ENCODE results near the gene TAS2R60. TPM values are rescaled to one million over a fixed set of nuclear protein-coding genes. Genes with fewer than 3 reads are reported as not detected.

Gene TAS2R60
- total RNA-seq, 1 donor from 2014 or later, result 0.35 TPM

GRCh38 chr7:143437578-143437977, 5.7 kb upstream of the TAS2R60 start:
- no peak for DNase-seq (ENCODE audit: low spot score)

- no peak for DNase-seq (ENCODE audit: low spot score)
Measured at GRCh38 chr7:143439866-143440265, 3.4 kb upstream of the TAS2R60 start.

- no peak for DNase-seq (ENCODE audit: low spot score)
Measured at GRCh38 chr7:143444063-143444782, 970 bp downstream of the TAS2R60 start.

- no peak for DNase-seq (ENCODE audit: low spot score)
Measured at GRCh38 chr7:143444785-143445184, 1.5 kb downstream of the TAS2R60 start.

GRCh38 chr7:143447466-143447865, 4.2 kb downstream of the TAS2R60 start:
- DNase-seq (ENCODE audit: low spot score), result no peak

GRCh38 chr7:143448429-143448828, 5.2 kb downstream of the TAS2R60 start:
- DNase-seq (ENCODE audit: low spot score), result no peak

- DNase-seq (ENCODE audit: low spot score), result no peak
Measured at GRCh38 chr7:143449793-143450192, 6.5 kb downstream of the TAS2R60 start.

GRCh38 chr7:143451122-143451521, 7.9 kb downstream of the TAS2R60 start:
- DNase-seq (ENCODE audit: low spot score), result no peak

GRCh38 chr7:143451746-143452145, 8.5 kb downstream of the TAS2R60 start:
- no peak for DNase-seq (ENCODE audit: low spot score)

- DNase-seq (ENCODE audit: low spot score), result no peak
Measured at GRCh38 chr7:143452495-143452894, 9.2 kb downstream of the TAS2R60 start.

GRCh38 chr7:143454091-143454680, 10.9 kb downstream of the TAS2R60 start:
- DNase-seq (ENCODE audit: low spot score), result no peak

- no peak for DNase-seq (ENCODE audit: low spot score)
Measured at GRCh38 chr7:143455491-143455890, 12.2 kb downstream of the TAS2R60 start.

- no peak for DNase-seq (ENCODE audit: low spot score)
Measured at GRCh38 chr7:143455942-143456341, 12.7 kb downstream of the TAS2R60 start.

GRCh38 chr7:143456992-143457793, 13.9 kb downstream of the TAS2R60 start:
- DNase-seq (ENCODE audit: low spot score), result no peak

GRCh38 chr7:143458263-143458662, 15.0 kb downstream of the TAS2R60 start:
- no peak for DNase-seq (ENCODE audit: low spot score)

- no peak for DNase-seq (ENCODE audit: low spot score)
Measured at GRCh38 chr7:143458681-143459080, 15.4 kb downstream of the TAS2R60 start.

- DNase-seq (ENCODE audit: low spot score), result no peak
Measured at GRCh38 chr7:143459359-143459758, 16.1 kb downstream of the TAS2R60 start.

- no peak for DNase-seq (ENCODE audit: low spot score)
Measured at GRCh38 chr7:143460271-143460979, 17.2 kb downstream of the TAS2R60 start.

GRCh38 chr7:143462045-143462444, 18.8 kb downstream of the TAS2R60 start:
- no peak for DNase-seq (ENCODE audit: low spot score)

GRCh38 chr7:143463556-143463955, 20.3 kb downstream of the TAS2R60 start:
- no peak for DNase-seq (ENCODE audit: low spot score)

GRCh38 chr7:143463957-143464356, 20.7 kb downstream of the TAS2R60 start:
- no peak for DNase-seq (ENCODE audit: low spot score)

- no peak for DNase-seq (ENCODE audit: low spot score)
Measured at GRCh38 chr7:143467724-143468123, 24.5 kb downstream of the TAS2R60 start.
